ENCODE data around the gene LRRC38. TPM values are rescaled to one million over a fixed set of nuclear protein-coding genes. Genes with fewer than 3 reads are reported as not detected.

LRRC38 gene
- total and polyA plus RNA-seq, 2 of the 8 experiments (the other 6 are each of a cell fraction or from before 2014, with no cell fraction given) = 0.17 to 0.63 TPM

GRCh38 chr1:13461977-13462376, 51.8 kb downstream of the LRRC38 start:
- Histone ChIP-seq H3K18ac (ENCODE audit: extremely low read depth, low read length) (no peak overlapping the region), H3K4ac (replicated peaks; ENCODE audit: insufficient read length, low read depth, low read length) (no peak overlapping the region), H3K79me1 (ENCODE audit: low read depth, low read length) (no peaks in the 10 kb centered on the region), H2AFZ (ENCODE audit: low read length) (no peak overlapping the region), H2BK5ac (ENCODE audit: low read depth, low read length) (no peak overlapping the region), H2BK120ac (replicated peaks; ENCODE audit: low read depth, low read length) (no peak overlapping the region), H3K36me3 (ENCODE audit: control insufficient read depth in 2 of 4, insufficient read depth in 4 of 4, low read length in 3 of 4) (no peaks in the 10 kb centered on the region), H3K27me3 (replicated peaks in 1 of 4; ENCODE audit: control insufficient read depth in 3 of 4, extremely low read depth in 1 of 4, insufficient read depth in 3 of 4, low read length in 3 of 4) (no peaks in the 10 kb centered on the region), H3K9me3 (ENCODE audit: insufficient read depth in 2 of 2, low read depth in 1 of 2, low read length in 1 of 2) (peaks cover 46 to 91% of the 10 kb centered on the region in 2 experiments), H3K79me2 (ENCODE audit: control insufficient read depth in 1 of 2, insufficient read depth in 2 of 2, low read length in 2 of 2) (no peaks in the 10 kb centered on the region), H2BK12ac (ENCODE audit: low read depth, low read length) (no peak overlapping the region), H2BK15ac (ENCODE audit: low read length) (no peak overlapping the region), H3K23ac (ENCODE audit: insufficient read length) (no peak overlapping the region), H4K5ac (ENCODE audit: insufficient read length, low read depth, low read length) (no peak overlapping the region), H3K9ac (replicated peaks in 1 of 4; ENCODE audit: extremely low read depth in 1 of 4, low read depth in 3 of 4, low read length in 3 of 4) (no peak overlapping the region), H3K14ac (ENCODE audit: insufficient read length) (no peak overlapping the region), H3K56ac (replicated peaks; ENCODE audit: insufficient read length, low read depth, low read length) (no peak overlapping the region), H4K91ac (replicated peaks; ENCODE audit: insufficient read length, low read length) (no peak overlapping the region), H3K23me2 (ENCODE audit: low read depth, low read length) (no peaks in the 10 kb centered on the region), H3K4me1 (replicated peaks in 1 of 4; ENCODE audit: control insufficient read depth in 3 of 4, insufficient read depth in 4 of 4, low read length in 3 of 4) (no peaks in the 10 kb centered on the region), H4K20me1 (replicated peaks in 1 of 2; ENCODE audit: control insufficient read depth in 1 of 2, insufficient read depth in 2 of 2, low read length in 2 of 2) (no peaks in the 10 kb centered on the region), H2AK5ac (ENCODE audit: low read depth, low read length) (no peak overlapping the region), H2BK20ac (ENCODE audit: low read length) (no peak overlapping the region), H3K4me2 (ENCODE audit: insufficient read depth in 1 of 2, low read depth in 2 of 2, low read length in 2 of 2) (no peak overlapping the region), H3K4me3 (ENCODE audit: extremely low read depth in 1 of 4, insufficient read depth in 2 of 4, low read depth in 3 of 4, low read length in 4 of 4) (no peak overlapping the region), H3K27ac (ENCODE audit: low read depth, low read length) (no peak overlapping the region), H4K8ac (ENCODE audit: extremely low read depth, insufficient read depth, low read length) (no peak overlapping the region)
- WGBS, 2 experiments (ENCODE audit: extremely low coverage in 1 of 2, insufficient coverage in 1 of 2, insufficient read length in 1 of 2, insufficient replicate concordance in 2 of 2, low coverage in 1 of 2, low lambda C conversion rate in 2 of 2, missing lambda C conversion rate in 1 of 2) = 74% methylated on average over 2 of the region's 2 CpGs; no CpG with 5 or more reads in 1 of the 2 experiments
- ChIA-PET CTCF (ENCODE audit: partially characterized antibody) (interaction anchor here (1.3 kb wide), 1 partner anchor 16 kb away, joined by 5 read pairs; no protein-coding TSS in a partner anchor), POLR2A (ENCODE audit: partially characterized antibody) (no interaction called here)
- FAIRE-seq (no peak), DNase-seq (ENCODE audit: low read depth in 1 of 2, low spot score in 2 of 2) (no peak)
- no peak for TF ChIP-seq RNF2 (IDR thresholded peaks at IDR 0.05; ENCODE audit: borderline replicate concordance, low read depth, low read length, missing control alignments, poor library complexity, severe bottlenecking)
- no peak for TF ChIP-seq SIN3A (conservative IDR thresholded peaks at IDR 0.05 in 1 of 2, IDR thresholded peaks at IDR 0.05 in 1 of 2; ENCODE audit: low read depth in 1 of 2, low read length in 2 of 2)
- no peak for TF ChIP-seq CTBP2 (IDR thresholded peaks at IDR 0.05; ENCODE audit: borderline replicate concordance, insufficient read depth, insufficient read length, low read length)
